CD4-positive, alpha-beta T cell treated with Interferon alpha-2 for 1 hour (primary cell): ENCODE measurements around the gene MSRB2.
"Not testable (repeated sequence)": the region's sequence is repeated elsewhere in the genome, so short reads cannot be mapped to it uniquely, and the experiment has no call there.

ENCODE experiments used
- DNase-seq, 2 donors: peaks; one replicate each; pipeline ENCODE4 v3.0.0-alpha.2; 2020 to 2022

MSRB2 gene

GRCh38 chr10:23095404-23095965, at the start of gene MSRB2:
MSRB2 (plus strand) TSS chr10:23095579; CDS start chr10:23095609, 30 bp downstream.
- peak; percentile 84 to 86 for DNase-seq

- no peak for DNase-seq
These were observed 49.4 kb upstream of the MSRB2 start for GRCh38 chr10:23046027-23046426.

- DNase-seq = no peak
These were observed 48.0 kb upstream of the MSRB2 start for GRCh38 chr10:23047201-23048050.

- no peak for DNase-seq
These were observed 47.2 kb upstream of the MSRB2 start for GRCh38 chr10:23048191-23048590.

GRCh38 chr10:23051278-23051677, 44.1 kb upstream of the MSRB2 start:
- no peak for DNase-seq

GRCh38 chr10:23051855-23052331, 43.5 kb upstream of the MSRB2 start:
- DNase-seq = no peak

GRCh38 chr10:23053036-23053435, 42.3 kb upstream of the MSRB2 start:
- no peak for DNase-seq

- no peak for DNase-seq
These were observed 39.8 kb upstream of the MSRB2 start for GRCh38 chr10:23055424-23056185.

- DNase-seq = no peak
These were observed 39.2 kb upstream of the MSRB2 start for GRCh38 chr10:23056186-23056579.

- DNase-seq = no peak
These were observed 37.0 kb upstream of the MSRB2 start for GRCh38 chr10:23058366-23058765.

- no peak for DNase-seq
These were observed 34.5 kb upstream of the MSRB2 start for GRCh38 chr10:23060918-23061317.

GRCh38 chr10:23063045-23063972, 32.1 kb upstream of the MSRB2 start:
- no peak for DNase-seq

- DNase-seq = no peak
These were observed 31.2 kb upstream of the MSRB2 start for GRCh38 chr10:23063973-23064812.

- not testable (repeated sequence) for DNase-seq
These were observed 30.6 kb upstream of the MSRB2 start for GRCh38 chr10:23064813-23065114.

GRCh38 chr10:23065181-23065948, 30.0 kb upstream of the MSRB2 start:
- DNase-seq = no peak

- no peak for DNase-seq
These were observed 28.0 kb upstream of the MSRB2 start for GRCh38 chr10:23067337-23067736.

- peak; percentile 46 to 63 for DNase-seq
These were observed 27.2 kb upstream of the MSRB2 start for GRCh38 chr10:23067939-23068775.

- DNase-seq = no peak
These were observed 26.2 kb upstream of the MSRB2 start for GRCh38 chr10:23069019-23069815.
